Forelimb muscle (tissue), 1 donor: ENCODE data around the gene CYP2A6. TPM values are rescaled to one million over a fixed set of nuclear protein-coding genes. Genes with fewer than 3 reads are reported as not detected.
"Not testable (repeated sequence)": the region's sequence is repeated elsewhere in the genome, so short reads cannot be mapped to it uniquely, and the experiment has no call there.

Source experiments
- DNase-seq: peaks from one replicate; pipeline ENCODE4 v3.0.0-alpha.2; 2013; ENCODE audit warnings: low read depth
- polyA plus RNA-seq: library from polyadenylated mRNA; unstranded; fragments of 120-200 nt; gene quantifications from one replicate; pipeline ENCODE4 v1.2.1, GENCODE V29; 2013; ENCODE audit not compliant: insufficient read length

Gene CYP2A6, protein sequence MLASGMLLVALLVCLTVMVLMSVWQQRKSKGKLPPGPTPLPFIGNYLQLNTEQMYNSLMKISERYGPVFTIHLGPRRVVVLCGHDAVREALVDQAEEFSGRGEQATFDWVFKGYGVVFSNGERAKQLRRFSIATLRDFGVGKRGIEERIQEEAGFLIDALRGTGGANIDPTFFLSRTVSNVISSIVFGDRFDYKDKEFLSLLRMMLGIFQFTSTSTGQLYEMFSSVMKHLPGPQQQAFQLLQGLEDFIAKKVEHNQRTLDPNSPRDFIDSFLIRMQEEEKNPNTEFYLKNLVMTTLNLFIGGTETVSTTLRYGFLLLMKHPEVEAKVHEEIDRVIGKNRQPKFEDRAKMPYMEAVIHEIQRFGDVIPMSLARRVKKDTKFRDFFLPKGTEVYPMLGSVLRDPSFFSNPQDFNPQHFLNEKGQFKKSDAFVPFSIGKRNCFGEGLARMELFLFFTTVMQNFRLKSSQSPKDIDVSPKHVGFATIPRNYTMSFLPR
- polyA plus RNA-seq, result 0.29 TPM

DNA sequence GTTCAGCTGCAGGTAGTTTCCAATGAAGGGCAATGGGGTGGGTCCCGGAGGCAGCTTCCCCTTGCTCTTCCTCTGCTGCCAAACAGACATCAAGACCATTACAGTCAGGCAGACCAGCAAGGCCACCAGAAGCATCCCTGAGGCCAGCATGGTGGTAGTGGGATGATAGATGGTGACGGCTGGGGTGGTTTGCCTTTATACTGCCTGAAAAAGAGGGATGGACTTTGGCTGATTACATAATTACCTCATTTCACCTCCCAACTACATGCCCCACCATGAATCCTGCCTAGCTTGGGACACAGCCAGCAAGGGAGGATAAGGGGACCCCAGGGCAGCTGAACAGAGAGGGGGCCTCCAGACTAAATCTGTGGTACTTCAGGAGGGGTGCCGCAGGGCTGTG lies at the start of gene CYP2A6:
Gene CYP2A6, minus strand, starts transcription at position 171 of the 400 bp plus-strand sequence. Its CDS starts 21 bp downstream, at position 150.
- not testable (repeated sequence) for DNase-seq

DNA sequence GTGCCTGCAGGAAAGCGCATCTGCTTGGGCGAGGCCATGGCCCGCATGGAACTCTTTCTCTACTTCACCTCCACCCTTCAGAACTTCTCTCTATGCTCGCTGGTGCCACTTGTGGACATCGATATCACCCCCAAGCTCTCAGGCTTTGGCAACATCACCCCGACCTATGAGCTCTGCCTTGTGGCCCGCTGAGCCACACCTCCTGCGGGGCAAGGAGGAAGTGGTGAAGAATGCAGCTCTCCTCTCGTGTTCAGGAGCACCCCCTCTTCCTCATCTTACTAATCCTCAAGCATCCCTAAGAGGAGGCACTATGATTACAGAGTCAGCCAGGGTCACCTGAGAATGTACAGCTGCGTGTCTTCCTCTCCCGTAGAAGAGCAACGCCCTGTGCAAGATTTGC lies 49.7 kb upstream of the CYP2A6 start:
- not testable (repeated sequence) for DNase-seq

DNA sequence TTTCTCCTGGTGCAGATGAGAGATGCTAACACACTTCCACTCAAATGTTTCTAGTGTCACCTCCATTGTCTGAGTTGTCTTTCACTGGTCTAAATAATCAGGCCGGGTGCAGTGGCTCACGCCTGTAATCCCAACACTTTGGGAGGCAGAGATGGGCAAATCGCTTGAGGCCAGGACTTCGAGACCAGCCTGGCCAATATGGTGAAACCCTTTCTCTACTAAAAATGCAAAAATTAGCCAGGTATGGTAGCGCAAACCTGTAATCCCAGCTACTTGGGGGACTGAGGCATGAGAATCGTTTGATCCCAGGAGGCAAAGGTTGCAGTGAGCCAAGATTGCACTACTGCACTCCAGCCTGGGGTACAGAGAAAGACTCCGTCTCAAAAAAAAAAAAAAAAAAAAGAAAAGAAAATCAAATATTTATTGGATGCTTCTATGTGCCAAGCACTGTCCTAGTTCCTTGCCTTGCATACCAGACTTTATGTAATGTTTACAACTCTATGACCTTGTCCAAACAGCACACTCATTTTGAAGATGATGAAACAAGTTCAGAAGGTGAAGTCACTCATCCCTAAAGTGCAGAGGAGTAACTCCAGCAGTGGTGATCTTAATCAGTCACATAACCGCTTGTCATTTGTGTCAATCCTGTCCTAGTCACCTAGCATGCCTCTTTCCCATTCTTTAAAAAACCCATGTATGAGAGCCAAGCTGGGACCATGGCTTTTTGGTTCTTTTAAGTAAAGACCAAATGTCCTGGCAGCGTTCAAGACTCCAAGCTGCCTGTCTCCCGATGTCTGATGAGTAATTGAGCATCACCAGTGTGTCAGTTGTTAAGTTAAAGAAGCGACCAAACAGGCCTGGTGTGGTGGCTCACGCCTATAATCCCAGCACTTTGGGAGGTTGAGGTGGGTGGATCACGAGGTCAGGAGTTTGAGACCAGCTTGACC lies 46.9 kb upstream of the CYP2A6 start:
- DNase-seq, result not testable (repeated sequence)

DNA sequence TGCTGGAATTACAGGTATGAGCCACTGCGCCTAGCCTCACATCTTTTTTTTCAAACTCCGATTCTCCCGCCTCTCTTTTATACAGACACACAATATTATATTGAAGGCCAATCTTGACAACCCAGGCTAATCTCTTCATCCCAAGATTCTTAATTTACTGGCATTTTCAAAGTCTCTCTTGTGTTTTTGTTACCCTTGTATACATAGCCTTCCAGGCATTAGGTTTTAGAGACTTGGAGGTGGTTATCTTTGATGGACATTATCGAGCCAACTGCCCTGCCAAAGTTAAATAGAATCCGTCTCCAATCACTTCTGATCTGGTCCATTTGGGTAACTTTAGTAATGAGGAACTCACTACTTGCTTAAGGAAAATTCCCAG lies 46.2 kb upstream of the CYP2A6 start:
- no peak for DNase-seq

DNA sequence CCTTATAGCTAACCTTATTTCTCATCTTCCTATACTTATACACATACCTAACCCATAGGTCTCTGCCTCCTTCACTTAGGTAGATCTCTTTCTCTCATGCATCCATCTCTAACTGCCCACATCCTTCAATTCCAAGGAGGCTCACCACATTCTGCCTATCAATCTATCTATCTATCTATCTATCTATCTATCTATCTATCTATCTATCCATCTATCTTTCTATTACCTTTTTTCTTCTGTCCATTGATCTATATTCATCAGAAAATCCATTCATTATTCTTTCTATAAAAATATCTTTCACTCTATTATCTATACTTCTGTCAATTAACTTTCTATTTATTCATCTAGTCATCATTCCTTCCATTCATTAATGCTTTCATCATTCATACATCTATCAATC lies 42.9 kb upstream of the CYP2A6 start:
- no peak for DNase-seq

DNA sequence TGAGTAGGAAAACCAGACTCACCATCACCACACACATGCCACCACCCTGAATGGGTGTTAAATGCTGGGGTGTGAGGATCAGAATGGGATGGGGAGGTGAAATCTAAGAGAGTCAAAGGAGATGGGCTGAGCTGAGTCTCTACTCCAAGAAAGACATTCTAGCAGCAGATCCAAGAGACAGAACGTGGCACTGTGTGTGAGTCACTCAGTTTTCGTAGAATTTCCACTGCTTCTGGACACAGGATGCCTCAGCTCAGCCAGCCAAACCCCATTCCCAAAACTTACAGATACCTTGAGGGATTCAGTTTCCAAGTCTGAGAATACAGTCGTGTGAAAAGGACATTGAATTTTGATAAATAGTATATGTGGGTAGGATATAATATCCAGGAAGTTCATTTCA lies 39.1 kb upstream of the CYP2A6 start:
- no peak for DNase-seq

DNA sequence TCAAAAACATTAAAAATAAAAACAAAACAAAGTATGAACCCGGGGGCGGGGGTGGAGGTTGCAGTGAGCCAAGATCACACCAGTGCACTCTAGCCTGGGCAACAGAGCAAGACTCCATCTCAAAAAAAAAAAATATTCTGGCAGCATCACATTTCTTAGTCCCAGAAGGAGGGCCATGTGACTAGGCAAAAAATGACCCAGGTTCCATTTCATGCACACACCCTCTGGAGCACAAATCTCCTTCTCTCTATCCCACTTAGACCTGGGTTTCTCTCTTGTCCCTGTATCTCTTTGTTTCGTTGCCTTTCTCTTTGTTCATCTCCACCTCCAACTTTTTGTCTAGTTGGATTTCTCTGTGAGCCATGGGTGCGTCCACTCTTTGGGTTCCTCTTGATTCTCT lies 37.9 kb upstream of the CYP2A6 start:
- no peak for DNase-seq

DNA sequence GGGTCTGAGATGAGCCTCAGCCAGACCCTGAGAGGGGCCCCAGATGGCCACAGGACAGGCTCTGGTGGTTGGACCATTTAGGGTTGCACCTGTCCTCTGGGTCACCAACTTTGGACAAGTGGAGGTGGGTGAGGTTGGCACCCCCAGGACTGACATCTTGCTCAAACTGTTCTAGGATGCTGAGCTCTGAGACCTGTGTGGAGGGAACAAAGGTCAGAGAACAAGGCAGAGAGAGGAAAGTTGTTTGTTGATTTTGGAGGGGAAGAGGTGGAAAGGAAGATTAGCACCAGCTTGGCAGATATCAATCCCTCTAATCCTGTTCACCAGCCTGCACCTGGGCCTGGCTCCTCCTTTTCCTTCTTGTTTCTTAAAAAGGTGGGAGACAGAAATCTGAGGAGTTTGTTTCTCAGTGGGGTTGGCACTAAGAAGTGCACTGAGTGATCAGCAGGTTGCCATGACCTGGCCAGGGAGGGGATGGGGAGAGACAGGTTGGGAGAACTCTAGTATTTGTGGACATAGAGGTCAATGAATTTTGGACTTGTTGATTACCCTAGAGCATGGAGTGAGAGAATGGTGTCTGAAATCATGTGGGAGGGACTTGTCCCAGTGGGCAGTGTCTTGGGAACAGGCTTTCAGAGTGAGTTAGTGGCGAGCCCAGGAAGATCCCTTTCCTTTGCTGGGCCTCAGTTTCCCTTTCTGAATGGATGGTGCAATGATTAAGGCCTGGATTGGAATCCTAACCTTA lies 34.1 kb upstream of the CYP2A6 start:
- not testable (repeated sequence) for DNase-seq

DNA sequence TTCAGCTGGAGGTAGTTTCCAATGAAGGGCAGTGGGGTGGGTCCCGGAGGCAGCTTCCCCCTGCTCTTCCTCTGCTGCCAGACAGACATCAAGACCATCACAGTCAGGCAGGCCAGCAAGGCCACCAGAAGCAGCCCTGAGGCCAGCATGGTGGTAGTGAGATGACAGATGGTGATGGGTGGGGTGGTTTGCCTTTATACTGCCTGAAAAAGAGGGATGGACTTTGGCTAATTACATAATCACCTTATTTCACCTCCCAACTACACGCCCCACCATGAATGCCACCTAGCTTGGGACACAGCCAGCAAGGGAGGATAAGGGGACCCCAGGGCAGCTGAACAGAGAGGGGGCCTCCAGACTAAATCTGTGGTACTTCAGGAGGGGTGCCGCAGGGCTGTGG lies 31.8 kb upstream of the CYP2A6 start, which contains the start of gene CYP2A7:
Gene CYP2A7, minus strand, starts transcription at position 170 of the 400 bp plus-strand sequence. Its CDS starts 21 bp downstream, at position 149.
- not testable (repeated sequence) for DNase-seq

DNA sequence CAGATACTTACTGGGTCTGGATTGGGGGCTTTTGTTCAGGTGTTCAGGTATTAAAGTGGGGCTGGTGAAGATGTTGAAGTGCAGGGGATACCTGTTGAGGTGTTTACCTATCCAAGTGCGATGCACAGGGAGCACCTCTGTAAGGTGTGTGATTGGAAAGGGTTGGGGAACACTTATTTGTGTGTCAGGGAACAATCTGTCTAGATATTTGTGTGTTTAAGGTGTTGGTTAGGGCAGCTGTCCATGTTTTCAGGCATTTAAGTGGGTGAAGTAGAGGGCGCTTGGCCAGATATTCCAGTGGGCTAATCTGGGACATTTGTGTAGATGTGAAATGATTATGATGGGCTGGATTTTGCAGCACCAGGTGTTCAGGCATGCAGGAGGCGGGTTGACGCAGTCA lies 29.1 kb upstream of the CYP2A6 start:
- DNase-seq, result not testable (repeated sequence)

DNA sequence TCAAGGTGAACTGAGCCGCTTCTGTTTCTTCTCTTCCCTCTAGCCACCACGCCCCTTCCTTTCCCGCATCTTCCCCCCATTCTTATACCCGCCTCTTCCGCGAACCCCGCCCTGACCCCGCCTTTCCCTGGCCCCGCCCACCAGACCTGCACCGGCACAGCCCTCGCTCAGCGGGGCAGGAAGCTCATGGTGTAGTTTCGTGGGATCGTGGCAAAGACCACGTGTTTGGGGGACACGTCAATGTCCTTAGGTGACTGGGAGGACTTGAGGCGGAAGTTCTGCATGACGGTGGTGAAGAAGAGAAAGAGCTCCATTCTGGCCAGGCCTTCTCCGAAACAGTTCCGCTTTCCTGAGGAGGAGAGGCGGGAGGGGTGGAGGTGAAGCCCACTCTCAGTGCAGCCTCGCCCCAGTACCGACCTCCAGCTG lies 25.3 kb upstream of the CYP2A6 start:
- not testable (repeated sequence) for DNase-seq

DNA sequence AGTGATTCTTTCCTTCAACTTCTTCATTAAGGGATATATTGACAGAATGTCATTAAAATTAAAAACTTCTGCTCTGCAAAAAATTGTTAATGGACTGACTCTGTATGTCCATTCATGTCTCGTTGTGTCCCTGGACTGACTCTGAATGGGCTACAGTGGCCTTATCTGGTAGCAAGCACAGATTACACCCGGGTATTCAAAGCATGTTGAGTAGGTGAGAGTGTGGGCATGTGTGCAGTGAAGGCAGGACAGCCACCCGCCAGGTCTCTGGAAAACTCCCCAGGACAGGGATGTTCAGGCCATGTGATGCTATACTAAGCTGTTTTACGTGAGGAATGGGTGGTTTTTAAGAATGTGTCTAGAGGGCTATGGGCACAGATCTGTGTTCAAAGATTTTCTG lies 24.6 kb upstream of the CYP2A6 start:
- not testable (repeated sequence) for DNase-seq

DNA sequence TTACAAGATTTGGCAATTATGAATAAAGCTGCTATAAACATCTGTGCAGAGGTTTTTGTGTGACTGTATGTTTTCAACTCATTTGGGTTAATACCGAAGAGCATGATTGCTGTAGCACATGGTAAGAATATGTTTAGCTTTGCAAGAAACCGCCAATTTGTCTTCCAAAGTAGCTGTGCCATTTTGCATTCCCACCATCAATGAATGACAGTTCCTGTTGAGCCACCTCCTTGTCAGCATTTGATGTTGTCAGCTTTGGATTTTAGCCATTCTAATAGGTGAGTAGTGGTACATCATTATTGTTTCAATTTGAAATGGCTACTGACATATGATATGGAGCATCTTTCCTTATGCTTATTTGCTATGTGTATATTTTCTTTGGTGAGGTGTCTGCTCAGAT lies 23.6 kb upstream of the CYP2A6 start:
- DNase-seq, result not testable (repeated sequence)

DNA sequence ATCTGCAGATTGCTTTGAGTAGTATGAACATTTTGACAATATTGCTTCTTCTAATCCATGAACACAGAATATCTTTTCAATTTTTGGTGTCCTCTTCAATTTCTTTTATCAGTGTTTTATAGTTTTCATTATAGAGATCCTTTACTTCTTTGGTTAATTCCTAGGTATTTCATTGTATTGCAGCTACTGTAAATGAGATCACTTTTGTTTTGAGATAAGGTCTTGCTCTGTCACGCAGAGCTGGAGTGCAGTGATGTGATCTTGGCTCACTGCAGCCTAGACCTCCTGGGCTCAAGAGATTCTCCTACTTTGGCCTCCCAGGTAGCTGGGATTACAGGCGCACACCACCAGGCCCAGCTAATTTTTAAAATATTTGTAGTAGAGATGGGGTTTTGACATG lies 22.0 kb upstream of the CYP2A6 start:
- DNase-seq, result no peak

DNA sequence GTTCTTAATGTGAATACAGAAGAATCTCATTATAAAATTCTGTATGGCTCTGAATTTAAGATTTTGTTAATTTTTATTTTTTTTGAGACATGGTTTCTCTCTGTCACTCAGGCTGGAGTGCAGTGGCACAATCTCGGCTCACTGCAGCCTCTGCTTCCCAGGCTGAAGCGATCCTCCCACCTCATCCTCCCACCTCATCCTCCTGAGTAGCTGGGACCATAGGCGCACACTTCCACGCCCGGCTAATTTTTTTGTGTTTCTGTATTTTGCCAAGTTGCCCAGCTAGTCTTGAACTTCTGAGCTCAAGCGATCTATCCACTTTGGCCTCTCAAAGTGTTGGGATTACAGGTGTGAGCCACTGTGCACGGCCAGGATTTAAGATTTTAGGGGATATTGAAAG lies 17.5 kb upstream of the CYP2A6 start:
- DNase-seq, result no peak

DNA sequence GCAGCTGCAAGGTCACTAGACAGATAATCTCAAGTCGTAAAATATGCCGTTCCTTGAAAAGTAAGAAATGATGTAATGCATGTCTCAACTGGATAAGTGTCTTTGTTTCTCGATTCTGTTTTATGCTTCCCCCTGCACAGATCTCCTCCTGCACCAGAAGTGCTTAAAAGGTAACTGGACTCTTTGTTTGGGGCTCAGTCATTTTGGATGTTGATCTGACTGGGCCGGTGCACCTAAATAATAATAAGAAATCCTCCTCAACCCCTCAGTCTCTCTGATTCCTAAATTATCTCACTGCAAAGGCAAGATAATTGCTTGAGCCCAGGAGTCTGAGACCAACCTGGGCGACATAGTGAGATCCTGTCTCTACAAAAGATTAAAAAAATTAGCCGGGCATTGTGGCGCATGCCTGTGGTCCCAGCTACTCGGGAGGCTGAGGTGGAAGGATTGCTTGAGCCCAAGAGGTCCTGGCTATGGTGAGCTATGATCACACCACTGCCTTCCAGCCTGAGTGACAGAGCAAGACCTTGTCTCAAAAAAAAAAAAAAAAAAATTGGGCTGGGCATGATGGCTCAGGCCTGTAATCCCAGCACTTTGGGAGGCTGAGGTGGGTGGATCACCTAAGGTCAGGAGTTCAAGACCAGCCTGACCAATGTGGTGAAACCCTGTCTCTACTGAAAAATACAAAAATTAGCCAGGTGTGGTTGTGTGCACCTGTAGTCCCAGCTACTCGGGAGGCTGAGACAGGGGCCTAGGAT lies 14.7 kb upstream of the CYP2A6 start:
- DNase-seq, result not testable (repeated sequence)

DNA sequence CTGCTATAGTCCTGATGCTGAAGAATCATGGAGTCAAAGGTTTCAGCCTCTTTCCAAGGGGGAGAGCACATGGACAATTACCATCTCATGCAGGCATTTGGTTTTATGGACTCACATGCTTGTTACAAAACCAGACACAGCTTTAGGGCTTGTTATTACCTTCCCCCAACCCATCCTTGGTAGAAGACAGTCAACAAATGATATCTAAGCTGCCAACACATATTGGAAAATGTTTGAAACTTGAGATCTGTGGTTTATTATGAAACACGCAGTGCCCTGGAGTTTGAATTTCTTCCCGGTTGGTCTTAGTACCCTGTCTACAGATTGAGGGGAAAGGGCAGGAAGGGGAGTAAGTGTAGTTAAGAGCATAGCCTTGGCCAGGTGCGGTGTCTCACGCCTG lies 12.5 kb upstream of the CYP2A6 start:
- no peak for DNase-seq

DNA sequence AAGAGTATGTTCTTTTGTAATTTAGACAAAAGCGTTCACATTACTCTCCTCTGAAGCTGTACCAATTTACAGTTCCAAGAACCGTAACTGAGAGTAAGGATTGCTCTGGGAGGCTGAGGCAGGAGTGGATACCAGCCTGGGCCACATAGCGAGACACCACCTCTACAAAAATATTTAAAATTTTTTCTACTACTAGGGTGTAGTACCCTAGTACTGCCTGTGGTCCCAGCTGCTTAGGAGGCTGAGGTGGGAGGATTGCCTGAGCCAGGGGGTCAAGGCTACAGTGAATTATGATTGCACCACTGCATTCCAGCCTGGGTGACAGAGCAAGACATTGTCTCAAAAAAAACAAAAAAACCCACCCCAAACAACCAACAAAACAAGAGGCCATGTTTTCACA lies 12.1 kb upstream of the CYP2A6 start:
- no peak for DNase-seq

DNA sequence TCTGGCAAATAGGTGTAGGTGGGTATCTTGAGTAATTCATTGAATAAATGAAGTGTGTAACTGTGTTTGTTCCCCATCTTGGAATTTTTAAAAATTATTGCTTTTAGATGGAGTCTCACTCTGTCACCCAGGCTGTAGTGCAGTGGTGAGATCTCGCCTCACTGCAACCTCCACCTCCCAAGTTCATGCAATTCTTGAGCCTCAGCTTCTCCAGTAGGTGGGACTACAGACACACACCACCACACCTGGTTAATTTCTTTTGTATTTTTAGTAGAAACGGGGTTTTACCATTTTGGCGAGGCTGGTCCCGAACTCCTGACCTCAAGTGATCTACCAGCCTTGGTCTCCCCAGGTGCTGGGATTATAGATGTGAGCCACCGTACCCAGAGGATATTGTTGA lies 7.9 kb upstream of the CYP2A6 start:
- DNase-seq, result no peak

DNA sequence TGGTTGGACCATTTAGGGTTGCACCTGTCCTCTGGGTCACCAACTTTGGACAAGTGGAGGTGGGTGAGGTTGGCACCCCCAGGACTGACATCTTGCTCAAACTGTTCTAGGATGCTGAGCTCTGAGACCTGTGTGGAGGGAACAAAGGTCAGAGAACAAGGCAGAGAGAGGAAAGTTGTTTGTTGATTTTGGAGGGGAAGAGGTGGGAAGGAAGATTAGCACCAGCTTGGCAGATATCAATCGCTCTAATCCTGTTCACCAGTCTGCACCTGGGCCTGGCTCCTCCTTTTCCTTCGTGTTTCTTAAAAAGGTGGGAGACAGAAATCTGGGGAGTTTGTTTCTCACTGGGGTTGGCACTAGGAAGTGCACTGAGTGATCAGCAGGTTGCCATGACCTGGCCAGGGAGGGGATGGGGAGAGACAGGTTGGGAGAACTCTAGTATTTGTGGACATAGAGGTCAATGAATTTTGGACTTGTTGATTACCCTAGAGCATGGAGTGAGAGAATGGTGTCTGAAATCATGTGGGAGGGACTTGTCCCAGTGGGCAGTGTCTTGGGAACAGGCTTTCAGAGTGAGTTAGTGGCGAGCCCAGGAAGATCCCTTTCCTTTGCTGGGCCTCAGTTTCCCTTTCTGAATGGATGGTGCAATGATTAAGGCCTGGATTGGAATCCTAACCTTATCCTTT lies 2.4 kb upstream of the CYP2A6 start:
- not testable (repeated sequence) for DNase-seq
